HG02870 (cell line): ENCODE data around the gene TLE2.

Experiments
- ATAC-seq: cut with Tn5 transposase; IDR thresholded peaks from one replicate; pipeline ENCODE4 v1.9.1; 2021; ENCODE audit warnings: mild to moderate bottlenecking, moderate library complexity; ENCODE audit not compliant: unreplicated experiment

TLE2 gene

DNA sequence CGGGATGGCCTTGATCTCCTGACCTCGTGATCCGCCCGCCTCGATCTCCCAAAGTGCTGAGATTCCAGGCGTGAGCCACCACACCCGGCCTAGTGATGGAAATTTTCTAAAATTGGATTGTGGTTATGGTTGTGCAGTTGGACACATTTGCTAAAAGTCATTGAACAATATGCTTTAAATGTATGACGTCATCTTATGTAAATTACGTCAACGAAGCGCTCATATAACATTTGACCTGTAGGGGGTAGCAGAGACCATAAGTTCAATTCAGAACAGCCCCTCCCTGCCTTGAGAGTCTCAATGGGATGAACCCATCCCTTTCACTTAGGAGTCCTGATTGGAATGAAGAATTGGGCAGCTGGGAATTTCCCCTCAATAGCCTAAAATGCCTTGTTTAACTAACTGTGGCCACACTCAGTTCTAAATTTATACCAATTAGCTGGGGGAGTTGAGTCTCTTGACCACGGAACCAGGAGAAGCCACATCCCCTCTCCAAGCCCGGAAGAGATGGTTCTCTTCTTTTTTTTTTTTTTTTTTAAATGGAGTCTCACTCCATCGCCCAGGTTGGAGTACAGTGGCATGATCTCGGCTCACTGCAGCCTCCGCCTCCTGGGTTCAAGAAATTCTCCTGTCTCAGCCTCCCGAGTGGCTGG is 66.9 kb downstream of the TLE2 start:
- no peak for ATAC-seq

DNA sequence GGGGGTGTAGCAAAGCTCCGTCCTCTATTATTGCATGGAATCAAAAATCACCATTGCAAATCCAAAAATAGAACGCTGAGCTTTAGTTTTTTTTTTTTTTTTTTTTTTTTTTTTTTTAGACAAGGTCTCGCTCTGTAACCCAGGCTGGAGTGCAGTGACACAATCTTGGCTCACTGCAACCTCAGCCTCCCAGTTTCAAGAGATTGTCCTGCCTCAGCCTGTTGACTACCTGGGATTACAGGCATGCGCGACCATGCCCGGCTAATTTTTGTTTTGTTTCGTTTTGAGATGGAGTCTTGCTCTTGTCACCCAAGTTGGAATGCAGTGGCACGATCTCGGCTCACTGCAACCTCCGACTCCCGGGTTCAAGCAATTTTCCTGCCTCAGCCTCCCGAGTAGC is 69.0 kb downstream of the TLE2 start:
- ATAC-seq, result no peak

DNA sequence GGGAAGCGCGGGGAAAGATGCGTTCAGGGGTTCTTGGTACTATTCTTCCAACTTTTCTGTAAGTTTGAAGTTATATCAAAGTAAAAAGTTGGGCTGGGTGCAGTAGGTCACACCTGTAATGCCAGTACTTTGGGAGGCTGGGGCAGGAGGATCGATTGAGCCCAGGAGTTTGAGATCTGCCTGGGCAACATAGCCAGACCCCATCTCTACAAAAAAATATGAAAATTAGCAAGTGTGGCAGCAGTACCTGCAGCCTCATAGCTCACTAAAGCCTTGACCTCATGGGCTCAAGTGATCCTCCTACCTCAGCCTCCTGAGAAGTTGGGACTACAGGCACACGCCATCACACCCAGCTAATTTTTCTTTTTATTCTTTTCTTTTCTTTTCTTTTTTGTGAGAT is 71.9 kb downstream of the TLE2 start:
- no peak for ATAC-seq

DNA sequence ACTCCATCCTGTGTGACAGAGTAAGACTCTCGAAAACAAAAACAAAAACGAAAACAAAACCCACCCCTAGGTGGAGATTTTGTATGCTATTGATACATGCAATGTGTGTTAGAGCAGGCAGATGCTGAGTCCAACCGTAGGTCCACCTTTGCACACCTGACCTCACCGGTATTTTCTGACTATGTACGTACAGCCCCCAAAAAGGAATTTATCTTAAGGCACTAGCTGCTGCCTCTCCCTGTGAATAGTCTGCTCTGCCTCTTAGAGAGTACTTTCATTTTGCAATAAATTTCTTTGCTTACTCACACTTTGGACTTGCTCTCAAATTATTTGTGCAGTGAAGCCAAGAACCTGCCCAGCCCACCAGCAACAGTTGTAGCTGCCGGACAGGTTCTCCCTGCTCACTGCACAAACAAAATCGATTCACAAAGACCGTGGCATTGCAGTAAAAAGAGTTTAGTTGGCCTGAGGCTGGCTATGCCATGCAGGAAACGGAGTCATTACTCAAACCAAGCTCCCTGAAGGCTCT is 76.1 kb downstream of the TLE2 start:
- no peak for ATAC-seq

- ATAC-seq, result peak; percentile 91
Observed at GRCh38 chr19:2950286-2951124, 78.6 kb downstream of the TLE2 start.

GRCh38 chr19:2949939-2950285 is 79.2 kb downstream of the TLE2 start:
- no peak for ATAC-seq
